OCI-LY7 (cell line): ENCODE measurements around the gene ABCA7. TPM values are rescaled to one million over a fixed set of nuclear protein-coding genes. Genes with fewer than 3 reads are reported as not detected.
A peak's percentile ranks its signal among the peaks of the same experiment; 100 is the strongest.

Experiments
- BruUV-seq: library from RNA; stranded (reverse); fragments of 400-500 nt; replicated peaks from 2 replicates; lab custom pipeline; 2021; lab: Mats Ljungman, UMichigan
- CTCF ChIA-PET: fragments of 300-600 bp; sonication (Branson Sonifier 250); formaldehyde crosslinking; loops from one replicate; lab custom pipeline; 2022; ENCODE audit warnings: antibody characterized with exemption; ENCODE audit not compliant: unreplicated experiment; lab: Charles Lee
- POLR2A ChIA-PET: fragments of 300-600 bp; sonication (Branson Sonifier 250); formaldehyde crosslinking; loops from one replicate; lab custom pipeline; 2022; ENCODE audit warnings: antibody characterized with exemption; lab: Charles Lee
- DNase-seq: peaks from one replicate; pipeline ENCODE4 v3.0.0-alpha.2; 2015; ENCODE audit warnings: low spot score
- H2AFZ ChIP-seq: fragments of 200-600 bp; sonication (generic), shearing (Covaris generic); 2 replicates; pipeline ENCODE4 v1.6.1; 2014; ENCODE audit warnings: mild to moderate bottlenecking, antibody characterized with exemption, low read length, moderate library complexity
- H3K27ac ChIP-seq: fragments of 200-600 bp; sonication (generic); 2 replicates; pipeline ENCODE4 v1.5.1; 2014; ENCODE audit warnings: mixed run types, low read depth, mild to moderate bottlenecking, moderate library complexity, low read length, inconsistent platforms; ENCODE audit not compliant: poor library complexity, severe bottlenecking
- H3K36me3 ChIP-seq: fragments of 200-600 bp; sonication (generic); 2 replicates; pipeline ENCODE4 v1.6.1; 2014; ENCODE audit warnings: mild to moderate bottlenecking, antibody characterized with exemption, low read length, moderate library complexity, mixed read lengths; ENCODE audit not compliant: insufficient read depth
- H3K4me1 ChIP-seq: fragments of 200-600 bp; sonication (generic); 2 replicates; pipeline ENCODE4 v1.5.1; 2014; ENCODE audit warnings: mild to moderate bottlenecking, low read length; ENCODE audit not compliant: insufficient read depth, poor library complexity, severe bottlenecking
- H3K4me2 ChIP-seq: fragments of 200-600 bp; sonication (generic); 2 replicates; pipeline ENCODE4 v1.6.1; 2014; ENCODE audit warnings: mild to moderate bottlenecking, low read length
- H3K4me3 ChIP-seq: fragments of 200-600 bp; sonication (generic); 2 replicates; pipeline ENCODE4 v1.5.1; 2014; ENCODE audit warnings: mild to moderate bottlenecking, low read depth, low read length; ENCODE audit not compliant: poor library complexity, severe bottlenecking
- H3K79me2 ChIP-seq: fragments of 200-600 bp; sonication (generic); 2 replicates; pipeline ENCODE4 v1.6.1; 2016; ENCODE audit warnings: low read depth, mild to moderate bottlenecking, low read length, moderate library complexity, mixed read lengths; ENCODE audit not compliant: insufficient read depth
- H3K9me2 ChIP-seq: fragments of 200-600 bp; sonication (generic); 2 replicates; pipeline ENCODE4 v1.6.1; 2016; ENCODE audit warnings: mild to moderate bottlenecking, low read length, mixed read lengths; ENCODE audit not compliant: insufficient read depth
- H3K9me3 ChIP-seq: fragments of 200-600 bp; sonication (generic); 2 replicates; pipeline ENCODE4 v1.6.1; 2014; ENCODE audit warnings: mild to moderate bottlenecking, mixed run types, low read length, mixed read lengths
- H4K20me1 ChIP-seq: fragments of 200-600 bp; sonication (generic); 2 replicates; pipeline ENCODE4 v1.6.1; 2014; ENCODE audit warnings: mild to moderate bottlenecking, antibody characterized with exemption, low read length, moderate library complexity, mixed read lengths; ENCODE audit not compliant: insufficient read depth
- CTCF ChIP-seq: fragments of 200-600 bp; sonication (generic); conservative IDR thresholded peaks from 2 replicates; pipeline ENCODE4 v1.5.1; 2014; ENCODE audit warnings: mild to moderate bottlenecking, antibody characterized with exemption, low read length, moderate library complexity, mixed read lengths
- EZH2phosphoT487 ChIP-seq: fragments of 200-600 bp; sonication (generic); IDR thresholded peaks from 2 replicates; pipeline ENCODE4 v1.6.1; 2018; ENCODE audit warnings: low read depth, borderline replicate concordance, mild to moderate bottlenecking, mixed run types, antibody characterized with exemption, low read length, moderate library complexity, mixed read lengths
- intact Hi-C: fragments of 100-400 bp; cut with micrococcal nuclease; formaldehyde crosslinking; loops from one replicate; pipeline ENCODE4 v1.10.0; 2022; ENCODE audit not compliant: unreplicated experiment
- total RNA-seq, 2 experiments: library from RNA; depleted of rRNA in 1 of 2; stranded (reverse); fragments of >200 nt in 1 of 2; shearing (Covaris generic) in 1 of 2; gene quantifications; 2 replicates each; pipeline ENCODE4 v1.2.3, GENCODE V29; 2014 to 2022

Gene ABCA7
- total RNA-seq, 2 experiments from 2014 or later: 43.3 to 66.6 TPM

- peaks cover 28% of the 10 kb centered on the region for H3K36me3 ChIP-seq
- TF ChIP-seq CTCF (no peak), EZH2phosphoT487 (no peak)
- H3K79me2 ChIP-seq: no peaks in the 10 kb centered on the region
- DNase-seq: no peak
- H4K20me1 ChIP-seq: peaks cover 6% of the 10 kb centered on the region; the same call in 1 of the 2 replicates
- ChIA-PET CTCF (interaction anchor here (1.1 kb wide), 1 partner anchor 8 kb away, joined by 13 read pairs; no protein-coding TSS in a partner anchor), POLR2A (no interaction called here)
- peak overlapping the region; percentile 93 for H3K4me2 ChIP-seq
- intact Hi-C loops: no loop called here
- no TSS peak for BruUV-seq
- H2AFZ ChIP-seq: no peak overlapping the region
- H3K9me2 ChIP-seq: no peaks in the 10 kb centered on the region
- peak overlapping the region; percentile 98 for H3K4me3 ChIP-seq
- no peaks in the 10 kb centered on the region for H3K9me3 ChIP-seq
- H3K27ac ChIP-seq: no peak overlapping the region
- peaks cover 48% of the 10 kb centered on the region for H3K4me1 ChIP-seq
Observed at GRCh38 chr19:1105008-1105872, 65.3 kb downstream of the ABCA7 start.

- Histone ChIP-seq H3K4me2 (peak overlapping the region; percentile 17; the same call in 1 of the 2 replicates), H4K20me1 (peaks cover 6% of the 10 kb centered on the region; the same call in 1 of the 2 replicates), H3K27ac (no peak overlapping the region), H3K36me3 (peaks cover 28% of the 10 kb centered on the region), H3K9me2 (no peaks in the 10 kb centered on the region), H3K9me3 (no peaks in the 10 kb centered on the region), H3K4me3 (no peak overlapping the region), H3K4me1 (peaks cover 45% of the 10 kb centered on the region), H3K79me2 (no peaks in the 10 kb centered on the region), H2AFZ (no peak overlapping the region)
- BruUV-seq: no TSS peak
- intact Hi-C loops: no loop called here
- DNase-seq: no peak
- TF ChIP-seq EZH2phosphoT487 (no peak), CTCF (no peak)
- ChIA-PET CTCF (no interaction called here), POLR2A (no interaction called here)
Observed at GRCh38 chr19:1105873-1106840, 66.2 kb downstream of the ABCA7 start.
